HCT116 (cell line): ENCODE data around the gene WWP2. TPM values are rescaled to one million over a fixed set of nuclear protein-coding genes. Genes with fewer than 3 reads are reported as not detected.

Experiments used
- ATAC-seq: fragments of 200-7000 bp; cut with Tn5 transposase; 2 replicates; pipeline ENCODE4 v1.9.1; 2020; ENCODE audit warnings: mild to moderate bottlenecking, moderate library complexity
- BruUV-seq: library from RNA; stranded (reverse); fragments of 400-500 nt; replicated peaks from 2 replicates; lab custom pipeline; 2021; lab: Mats Ljungman, UMichigan
- CTCF ChIA-PET: fragments of 300-600 bp; sonication (Branson Sonifier 250); formaldehyde crosslinking; loops from one replicate; lab custom pipeline; 2021; ENCODE audit warnings: antibody characterized with exemption; lab: Charles Lee
- POLR2A ChIA-PET: fragments of 300-600, 350-600 bp; sonication (Branson Sonifier 250); formaldehyde crosslinking; loops from one replicate; lab custom pipeline; 2021; ENCODE audit warnings: antibody characterized with exemption; lab: Charles Lee
- RAD21 ChIA-PET, 2 experiments: fragments of 300-600 bp; sonication (Branson Sonifier 250); formaldehyde crosslinking; loops; one replicate each; lab custom pipeline; 2023; ENCODE audit warnings: low total read pairs in 2 of 2; ENCODE audit not compliant: uncharacterized antibody in 2 of 2, unreplicated experiment in 2 of 2, low non-redundant PET in 1 of 2; lab: Charles Lee
- DNase-seq: peaks from one replicate; pipeline ENCODE4 v3.0.0-alpha.2; 2010; ENCODE audit warnings: low read depth, low spot score
- H2AFZ ChIP-seq: fragments of 200-600 bp; shearing (Covaris generic), sonication (generic); 2 replicates; pipeline ENCODE4 v1.6.1; 2017; ENCODE audit warnings: low read depth, mixed run types, mixed read lengths, antibody characterized with exemption, low read length; ENCODE audit not compliant: poor library complexity, severe bottlenecking
- H3K27ac ChIP-seq: 2 replicates; pipeline ENCODE4 v1.5.1; 2012; ENCODE audit warnings: low read depth, low read length
- H3K27me3 ChIP-seq: fragments of 200-600 bp; sonication (generic); 2 replicates; pipeline ENCODE4 v1.6.1; 2016; ENCODE audit warnings: mixed run types, low read length, mixed read lengths; ENCODE audit not compliant: insufficient read depth
- H3K36me3 ChIP-seq, 2 experiments: fragments of 200-500 bp in 1 of 2; fragments of 200-600 bp in 1 of 2; sonication (Bioruptor generic) in 1 of 2; sonication (generic) in 1 of 2; 2 replicates each; pipeline versions ENCODE4 v1.5.1 to v1.6.1; 2014 to 2016; ENCODE audit warnings: low read length in 2 of 2, inconsistent platforms in 1 of 2, mixed read lengths in 1 of 2, mixed run types in 1 of 2; ENCODE audit not compliant: insufficient read depth in 2 of 2, control insufficient read depth in 1 of 2
- H3K4me1 ChIP-seq, 2 experiments: fragments of 200-600 bp in 1 of 2; sonication (generic) in 1 of 2; 2 replicates each; pipeline versions ENCODE4 v1.5.1 to v1.6.1; 2012 to 2017; ENCODE audit warnings: low read length in 2 of 2, inconsistent platforms in 1 of 2, mild to moderate bottlenecking in 1 of 2, mixed read lengths in 1 of 2, mixed run types in 1 of 2, moderate library complexity in 1 of 2; ENCODE audit not compliant: insufficient read depth in 2 of 2, control insufficient read depth in 1 of 2
- H3K4me2 ChIP-seq: fragments of 200-600 bp; sonication (generic); 2 replicates; pipeline ENCODE4 v1.6.1; 2017; ENCODE audit warnings: mixed run types, low read length, mixed read lengths
- H3K4me3 ChIP-seq, 2 experiments: fragments of 200-600 bp in 1 of 2; sonication (generic) in 1 of 2; replicated peaks in 1 of 2; 2 replicates each; pipeline ENCODE4 v1.5.1; 2011 to 2016; ENCODE audit warnings: low read length in 2 of 2, control low read depth in 1 of 2, low read depth in 1 of 2, mild to moderate bottlenecking in 1 of 2, mixed read lengths in 1 of 2, mixed run types in 1 of 2
- H3K79me2 ChIP-seq: fragments of 200-600 bp; sonication (generic); 2 replicates; pipeline ENCODE4 v1.6.1; 2017; ENCODE audit warnings: mild to moderate bottlenecking, mixed run types, low read length, moderate library complexity, mixed read lengths; ENCODE audit not compliant: insufficient read depth
- H3K9ac ChIP-seq: fragments of 200-600 bp; sonication (generic); 2 replicates; pipeline ENCODE4 v1.6.1; 2016; ENCODE audit warnings: low read length, mixed read lengths
- H3K9me2 ChIP-seq: fragments of 200-600 bp; sonication (generic), shearing (Covaris generic); 2 replicates; pipeline ENCODE4 v1.6.1; 2017; ENCODE audit warnings: mixed run types, mild to moderate bottlenecking, moderate library complexity; ENCODE audit not compliant: insufficient read depth
- H3K9me3 ChIP-seq, 2 experiments: fragments of 200-500 bp in 1 of 2; fragments of 200-600 bp in 1 of 2; sonication (Bioruptor generic) in 1 of 2; sonication (generic) in 1 of 2; 2 replicates each; pipeline ENCODE4 v1.6.1; 2014 to 2017; ENCODE audit warnings: low read length in 2 of 2, mixed read lengths in 2 of 2, inconsistent platforms in 1 of 2, low read depth in 1 of 2, mild to moderate bottlenecking in 1 of 2, mixed run types in 1 of 2, moderate library complexity in 1 of 2; ENCODE audit not compliant: control insufficient read depth in 1 of 2, insufficient read depth in 1 of 2
- H4K20me1 ChIP-seq: fragments of 200-600 bp; sonication (generic), shearing (Covaris generic); 2 replicates; pipeline ENCODE4 v1.6.1; 2017; ENCODE audit warnings: mixed run types, mild to moderate bottlenecking, moderate library complexity; ENCODE audit not compliant: insufficient read depth
- CEBPB ChIP-seq: IDR thresholded peaks from 2 replicates; pipeline ENCODE4 v1.6.1; 2012; ENCODE audit warnings: low read depth
- EGR1 ChIP-seq: IDR thresholded peaks from 2 replicates; pipeline ENCODE4 v1.6.1; 2012; ENCODE audit warnings: low read depth
- ELF1 ChIP-seq: IDR thresholded peaks from 2 replicates; pipeline ENCODE4 v1.6.1; 2012; ENCODE audit warnings: low read depth, borderline replicate concordance
- EZH2 ChIP-seq: fragments of 200-600 bp; sonication (generic); IDR thresholded peaks from 2 replicates; pipeline ENCODE4 v1.6.1; 2017; ENCODE audit warnings: antibody characterized with exemption, mixed run types
- JUND ChIP-seq: IDR thresholded peaks from 2 replicates; pipeline ENCODE4 v1.6.1; 2012
- POLR2AphosphoS5 ChIP-seq: IDR thresholded peaks from 2 replicates; pipeline ENCODE4 v1.6.1; 2011; ENCODE audit warnings: mild to moderate bottlenecking, low read depth, low read length, moderate library complexity
- RAD21 ChIP-seq: IDR thresholded peaks from 2 replicates; pipeline ENCODE4 v1.6.1; 2012; ENCODE audit warnings: low read depth, mild to moderate bottlenecking
- SIN3A ChIP-seq: IDR thresholded peaks from 2 replicates; pipeline ENCODE4 v1.6.1; 2012; ENCODE audit warnings: low read depth
- SP1 ChIP-seq: IDR thresholded peaks from 2 replicates; pipeline ENCODE4 v1.6.1; 2012; ENCODE audit warnings: low read depth
- SRF ChIP-seq: IDR thresholded peaks from 2 replicates; pipeline ENCODE4 v1.6.1; 2012; ENCODE audit warnings: low read depth
- TCF7L2 ChIP-seq: IDR thresholded peaks from 2 replicates; pipeline ENCODE4 v1.7.0; 2011; ENCODE audit warnings: borderline replicate concordance, inconsistent platforms; ENCODE audit not compliant: insufficient read depth, insufficient read length; ENCODE audit errors: extremely low read depth
- ZFX ChIP-seq: fragments of 450-650 bp; IDR thresholded peaks from 2 replicates; pipeline ENCODE4 v1.6.1; 2017
- ZNF274 ChIP-seq: fragments of 200-500 bp; sonication (Bioruptor generic); IDR thresholded peaks from 2 replicates; pipeline ENCODE4 v1.6.1; 2014; ENCODE audit warnings: mild to moderate bottlenecking, low read depth, low read length, inconsistent platforms
- intact Hi-C: fragments of 100-400 bp; cut with micrococcal nuclease; formaldehyde crosslinking; loops from 2 replicates; pipeline ENCODE4 v1.10.0; 2022
- total RNA-seq: library from RNA; stranded (reverse); gene quantifications from one replicate; pipeline ENCODE4 v1.2.1, GENCODE V29; 2021; ENCODE audit not compliant: unreplicated experiment
- TF ChIP-seq, protein P1 (sequence below): IDR thresholded peaks from 2 replicates; pipeline ENCODE4 v1.6.1; 2012
- TF ChIP-seq, protein P2 (sequence below): IDR thresholded peaks from 2 replicates; pipeline ENCODE4 v1.6.1; 2012
- TF ChIP-seq, protein P3 (sequence below): IDR thresholded peaks from 2 replicates; pipeline ENCODE4 v1.6.1; 2012; ENCODE audit warnings: low read depth
- TF ChIP-seq, protein P4 (sequence below), 3 experiments: fragments of 200-600 bp in 1 of 3; sonication (generic) in 1 of 3; IDR thresholded peaks in 2 of 3; conservative IDR thresholded peaks in 1 of 3; 2 replicates each; pipeline ENCODE4 v1.5.1; 2012 to 2017; ENCODE audit warnings: low read depth in 2 of 3, low read length in 2 of 3, antibody characterized with exemption in 1 of 3, borderline replicate concordance in 1 of 3, control low read depth in 1 of 3, mild to moderate bottlenecking in 1 of 3, mixed read lengths in 1 of 3, mixed run types in 1 of 3, moderate library complexity in 1 of 3; ENCODE audit not compliant: insufficient read depth in 1 of 3

The WWP2 gene
- total RNA-seq, 1 experiment from 2014 or later, result 44.2 TPM

DNA sequence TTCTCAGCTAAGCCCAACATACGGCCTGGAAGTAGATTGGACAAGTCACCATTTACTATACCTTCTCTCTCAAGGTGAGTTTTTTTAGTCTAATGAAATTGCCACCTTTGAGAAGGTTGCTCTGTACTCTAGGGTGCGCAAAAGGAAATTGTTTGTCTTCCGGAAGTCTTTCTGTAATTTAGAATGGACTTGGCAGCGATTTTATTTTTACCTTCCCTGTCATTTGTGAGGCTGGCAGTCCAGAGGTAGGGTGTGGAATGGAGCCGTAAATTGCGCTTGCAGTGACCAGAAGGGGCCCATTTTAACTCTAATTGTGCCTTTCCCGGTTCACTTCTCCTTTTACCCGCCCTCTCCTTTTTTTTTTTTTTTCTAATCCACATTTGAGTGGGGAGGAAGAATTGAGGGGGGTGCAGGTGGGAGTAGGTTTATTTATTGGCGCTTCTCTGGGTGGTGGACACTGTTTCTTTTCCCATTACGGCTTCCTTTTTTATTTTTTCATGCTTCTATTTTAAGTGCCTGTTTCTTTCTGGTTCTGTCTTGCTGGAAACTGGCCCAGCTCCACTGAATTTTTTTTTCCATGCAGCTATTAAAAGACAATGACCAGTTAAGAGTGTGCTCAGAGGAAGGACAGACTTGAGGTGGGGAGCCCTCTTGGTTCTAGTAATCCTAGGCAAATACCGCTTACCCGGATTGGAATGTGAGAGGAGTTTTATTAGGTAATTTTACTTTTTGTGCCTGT, 99.3 kb downstream of the WWP2 start:
- no peak for DNase-seq
- TF ChIP-seq, protein P1, sequence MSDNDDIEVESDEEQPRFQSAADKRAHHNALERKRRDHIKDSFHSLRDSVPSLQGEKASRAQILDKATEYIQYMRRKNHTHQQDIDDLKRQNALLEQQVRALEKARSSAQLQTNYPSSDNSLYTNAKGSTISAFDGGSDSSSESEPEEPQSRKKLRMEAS, result no peak
- TF ChIP-seq EGR1 (no peak), JUND (no peak), ZNF274 (no peak), ELF1 (no peak), POLR2AphosphoS5 (no peak), SRF (no peak), CEBPB (no peak), SP1 (no peak), RAD21 (no peak), SIN3A (no peak), ZFX (no peak), EZH2 (no peak), TCF7L2 (no peak)
- TF ChIP-seq, protein P2, sequence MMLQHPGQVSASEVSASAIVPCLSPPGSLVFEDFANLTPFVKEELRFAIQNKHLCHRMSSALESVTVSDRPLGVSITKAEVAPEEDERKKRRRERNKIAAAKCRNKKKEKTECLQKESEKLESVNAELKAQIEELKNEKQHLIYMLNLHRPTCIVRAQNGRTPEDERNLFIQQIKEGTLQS, result no peak
- TF ChIP-seq, protein P3, sequence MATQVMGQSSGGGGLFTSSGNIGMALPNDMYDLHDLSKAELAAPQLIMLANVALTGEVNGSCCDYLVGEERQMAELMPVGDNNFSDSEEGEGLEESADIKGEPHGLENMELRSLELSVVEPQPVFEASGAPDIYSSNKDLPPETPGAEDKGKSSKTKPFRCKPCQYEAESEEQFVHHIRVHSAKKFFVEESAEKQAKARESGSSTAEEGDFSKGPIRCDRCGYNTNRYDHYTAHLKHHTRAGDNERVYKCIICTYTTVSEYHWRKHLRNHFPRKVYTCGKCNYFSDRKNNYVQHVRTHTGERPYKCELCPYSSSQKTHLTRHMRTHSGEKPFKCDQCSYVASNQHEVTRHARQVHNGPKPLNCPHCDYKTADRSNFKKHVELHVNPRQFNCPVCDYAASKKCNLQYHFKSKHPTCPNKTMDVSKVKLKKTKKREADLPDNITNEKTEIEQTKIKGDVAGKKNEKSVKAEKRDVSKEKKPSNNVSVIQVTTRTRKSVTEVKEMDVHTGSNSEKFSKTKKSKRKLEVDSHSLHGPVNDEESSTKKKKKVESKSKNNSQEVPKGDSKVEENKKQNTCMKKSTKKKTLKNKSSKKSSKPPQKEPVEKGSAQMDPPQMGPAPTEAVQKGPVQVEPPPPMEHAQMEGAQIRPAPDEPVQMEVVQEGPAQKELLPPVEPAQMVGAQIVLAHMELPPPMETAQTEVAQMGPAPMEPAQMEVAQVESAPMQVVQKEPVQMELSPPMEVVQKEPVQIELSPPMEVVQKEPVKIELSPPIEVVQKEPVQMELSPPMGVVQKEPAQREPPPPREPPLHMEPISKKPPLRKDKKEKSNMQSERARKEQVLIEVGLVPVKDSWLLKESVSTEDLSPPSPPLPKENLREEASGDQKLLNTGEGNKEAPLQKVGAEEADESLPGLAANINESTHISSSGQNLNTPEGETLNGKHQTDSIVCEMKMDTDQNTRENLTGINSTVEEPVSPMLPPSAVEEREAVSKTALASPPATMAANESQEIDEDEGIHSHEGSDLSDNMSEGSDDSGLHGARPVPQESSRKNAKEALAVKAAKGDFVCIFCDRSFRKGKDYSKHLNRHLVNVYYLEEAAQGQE, result no peak
- TF ChIP-seq, protein P4, sequence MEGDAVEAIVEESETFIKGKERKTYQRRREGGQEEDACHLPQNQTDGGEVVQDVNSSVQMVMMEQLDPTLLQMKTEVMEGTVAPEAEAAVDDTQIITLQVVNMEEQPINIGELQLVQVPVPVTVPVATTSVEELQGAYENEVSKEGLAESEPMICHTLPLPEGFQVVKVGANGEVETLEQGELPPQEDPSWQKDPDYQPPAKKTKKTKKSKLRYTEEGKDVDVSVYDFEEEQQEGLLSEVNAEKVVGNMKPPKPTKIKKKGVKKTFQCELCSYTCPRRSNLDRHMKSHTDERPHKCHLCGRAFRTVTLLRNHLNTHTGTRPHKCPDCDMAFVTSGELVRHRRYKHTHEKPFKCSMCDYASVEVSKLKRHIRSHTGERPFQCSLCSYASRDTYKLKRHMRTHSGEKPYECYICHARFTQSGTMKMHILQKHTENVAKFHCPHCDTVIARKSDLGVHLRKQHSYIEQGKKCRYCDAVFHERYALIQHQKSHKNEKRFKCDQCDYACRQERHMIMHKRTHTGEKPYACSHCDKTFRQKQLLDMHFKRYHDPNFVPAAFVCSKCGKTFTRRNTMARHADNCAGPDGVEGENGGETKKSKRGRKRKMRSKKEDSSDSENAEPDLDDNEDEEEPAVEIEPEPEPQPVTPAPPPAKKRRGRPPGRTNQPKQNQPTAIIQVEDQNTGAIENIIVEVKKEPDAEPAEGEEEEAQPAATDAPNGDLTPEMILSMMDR (IDR thresholded peaks at IDR 0.05 in 2 of 3, conservative IDR thresholded peaks at IDR 0.05 in 1 of 3; ENCODE audit: borderline replicate concordance in 1 of 3, insufficient read depth in 1 of 3, low read depth in 2 of 3, low read length in 2 of 3), result no peak
- TF ChIP-seq, all 23 proteins: peak for 0
- H2AFZ ChIP-seq, result no peak overlapping the region
- POLR2A ChIA-PET, result no interaction called here
- ATAC-seq, result no peak
- no peak overlapping the region for H3K4me3 ChIP-seq
- no peaks in the 10 kb centered on the region for H4K20me1 ChIP-seq
- H3K9ac ChIP-seq, result no peak overlapping the region
- no peaks in the 10 kb centered on the region for H3K9me3 ChIP-seq
- no peaks in the 10 kb centered on the region for H3K9me2 ChIP-seq
- H3K27me3 ChIP-seq, result no peaks in the 10 kb centered on the region
- intact Hi-C loops, result no loop called here
- CTCF ChIA-PET, result no interaction called here
- no peaks in the 10 kb centered on the region for H3K79me2 ChIP-seq
- RAD21 ChIA-PET, result no interaction called here
- H3K4me1 ChIP-seq, result peaks cover 0 to 12% of the 10 kb centered on the region in 2 experiments; a peak in 1 of 4 replicates
- BruUV-seq, result no TSS peak
- no peak overlapping the region for H3K4me2 ChIP-seq
- H3K36me3 ChIP-seq, result no peaks in the 10 kb centered on the region
- H3K27ac ChIP-seq, result no peak overlapping the region
